Glutamatergic neuron (in vitro differentiated cells): Measurements from ENCODE around the gene LHFPL2. TPM values are rescaled to one million over a fixed set of nuclear protein-coding genes. Genes with fewer than 3 reads are reported as not detected.

ENCODE experiments used
- DNase-seq: peaks from one replicate; pipeline ENCODE4 v3.0.0; 2022
- H3K27ac Mint-ChIP-seq: one replicate; pipeline ENCODE4 v1.8.0; 2020; ENCODE audit warnings: mild to moderate bottlenecking, mixed read lengths, inconsistent platforms; ENCODE audit not compliant: unreplicated experiment
- H3K27me3 Mint-ChIP-seq: one replicate; pipeline ENCODE4 v1.8.0; 2020; ENCODE audit warnings: mild to moderate bottlenecking, moderate library complexity, mixed read lengths, inconsistent platforms; ENCODE audit not compliant: unreplicated experiment
- H3K36me3 Mint-ChIP-seq: one replicate; pipeline ENCODE4 v1.8.0; 2020; ENCODE audit warnings: mild to moderate bottlenecking, mixed read lengths, inconsistent platforms; ENCODE audit not compliant: unreplicated experiment
- H3K4me1 Mint-ChIP-seq: one replicate; pipeline ENCODE4 v1.8.0; 2020; ENCODE audit warnings: mild to moderate bottlenecking, low read depth, mixed read lengths, inconsistent platforms; ENCODE audit not compliant: unreplicated experiment
- H3K4me3 Mint-ChIP-seq: one replicate; pipeline ENCODE4 v1.8.0; 2020; ENCODE audit warnings: mild to moderate bottlenecking, mixed read lengths, inconsistent platforms; ENCODE audit not compliant: unreplicated experiment
- H3K9me3 Mint-ChIP-seq: one replicate; pipeline ENCODE4 v1.8.0; 2020; ENCODE audit warnings: mild to moderate bottlenecking, moderate library complexity, mixed read lengths, inconsistent platforms; ENCODE audit not compliant: unreplicated experiment
- total RNA-seq: library from RNA; stranded (reverse); fragmentation: NEBNext Ultra II Directional; extraction: Animal tissue kit (Norgen Biotek cat#: 25700); gene quantifications from one replicate; pipeline ENCODE4 v1.2.1, GENCODE V29; 2021; ENCODE audit not compliant: unreplicated experiment
- TF ChIP-seq, protein P1 (sequence below): fragments of 200-600 bp; sonication (generic); IDR thresholded peaks from one replicate; pipeline ENCODE4 v1.5.0; 2021; ENCODE audit not compliant: partially characterized antibody, unreplicated experiment

The LHFPL2 gene
- total RNA-seq, 1 donor from 2014 or later = 2.5 TPM

GRCh38 chr5:78595458-78595921 is 53.1 kb downstream of the LHFPL2 start:
- no peak for DNase-seq
- H3K36me3 Mint-ChIP-seq = no peaks in the 10 kb centered on the region
- H3K27me3 Mint-ChIP-seq = peaks cover 6% of the 10 kb centered on the region
- H3K4me3 Mint-ChIP-seq = no peak overlapping the region
- H3K9me3 Mint-ChIP-seq = peaks cover 3% of the 10 kb centered on the region
- H3K27ac Mint-ChIP-seq = no peak overlapping the region
- H3K4me1 Mint-ChIP-seq = peaks cover 8% of the 10 kb centered on the region
- TF ChIP-seq, protein P1, sequence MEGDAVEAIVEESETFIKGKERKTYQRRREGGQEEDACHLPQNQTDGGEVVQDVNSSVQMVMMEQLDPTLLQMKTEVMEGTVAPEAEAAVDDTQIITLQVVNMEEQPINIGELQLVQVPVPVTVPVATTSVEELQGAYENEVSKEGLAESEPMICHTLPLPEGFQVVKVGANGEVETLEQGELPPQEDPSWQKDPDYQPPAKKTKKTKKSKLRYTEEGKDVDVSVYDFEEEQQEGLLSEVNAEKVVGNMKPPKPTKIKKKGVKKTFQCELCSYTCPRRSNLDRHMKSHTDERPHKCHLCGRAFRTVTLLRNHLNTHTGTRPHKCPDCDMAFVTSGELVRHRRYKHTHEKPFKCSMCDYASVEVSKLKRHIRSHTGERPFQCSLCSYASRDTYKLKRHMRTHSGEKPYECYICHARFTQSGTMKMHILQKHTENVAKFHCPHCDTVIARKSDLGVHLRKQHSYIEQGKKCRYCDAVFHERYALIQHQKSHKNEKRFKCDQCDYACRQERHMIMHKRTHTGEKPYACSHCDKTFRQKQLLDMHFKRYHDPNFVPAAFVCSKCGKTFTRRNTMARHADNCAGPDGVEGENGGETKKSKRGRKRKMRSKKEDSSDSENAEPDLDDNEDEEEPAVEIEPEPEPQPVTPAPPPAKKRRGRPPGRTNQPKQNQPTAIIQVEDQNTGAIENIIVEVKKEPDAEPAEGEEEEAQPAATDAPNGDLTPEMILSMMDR = no peak

GRCh38 chr5:78594610-78595457 is 53.7 kb downstream of the LHFPL2 start:
- H3K4me1 Mint-ChIP-seq = peaks cover 8% of the 10 kb centered on the region
- H3K27me3 Mint-ChIP-seq = peaks cover 6% of the 10 kb centered on the region

DNA sequence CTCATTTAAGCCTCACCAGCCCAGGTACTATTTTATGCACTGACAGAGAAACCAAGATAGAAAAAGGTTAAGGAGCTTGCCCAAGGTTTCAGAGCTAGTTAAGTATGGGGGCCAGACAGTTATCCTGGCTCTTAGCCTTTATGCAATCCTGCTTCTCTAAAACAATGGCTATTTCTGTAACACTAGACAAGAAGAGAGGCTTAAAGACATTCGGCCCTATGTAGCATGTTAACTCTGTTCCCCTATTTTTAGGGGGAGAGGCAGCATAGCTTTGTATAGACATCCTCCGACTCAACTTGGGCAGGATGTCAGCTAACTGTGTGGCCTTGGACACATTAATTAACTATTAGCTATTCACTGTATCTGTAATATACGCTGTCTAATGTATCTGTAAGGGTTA is 54.6 kb downstream of the LHFPL2 start:
- peaks cover 8% of the 10 kb centered on the region for H3K4me1 Mint-ChIP-seq
- H3K27me3 Mint-ChIP-seq = peaks cover 6% of the 10 kb centered on the region
- no peaks in the 10 kb centered on the region for H3K36me3 Mint-ChIP-seq
- no peak for DNase-seq
- peaks cover 1% of the 10 kb centered on the region for H3K9me3 Mint-ChIP-seq
- H3K27ac Mint-ChIP-seq = no peak overlapping the region
- H3K4me3 Mint-ChIP-seq = no peak overlapping the region
- TF ChIP-seq, protein P1 = no peak

More at GRCh38 chr5:78594610-78595457, 53.7 kb downstream of the LHFPL2 start:
- peaks cover 3% of the 10 kb centered on the region for H3K9me3 Mint-ChIP-seq
- no peak overlapping the region for H3K4me3 Mint-ChIP-seq
- no peak for DNase-seq
- H3K27ac Mint-ChIP-seq = no peak overlapping the region
- H3K36me3 Mint-ChIP-seq = no peaks in the 10 kb centered on the region
- TF ChIP-seq, protein P1 = no peak

DNA sequence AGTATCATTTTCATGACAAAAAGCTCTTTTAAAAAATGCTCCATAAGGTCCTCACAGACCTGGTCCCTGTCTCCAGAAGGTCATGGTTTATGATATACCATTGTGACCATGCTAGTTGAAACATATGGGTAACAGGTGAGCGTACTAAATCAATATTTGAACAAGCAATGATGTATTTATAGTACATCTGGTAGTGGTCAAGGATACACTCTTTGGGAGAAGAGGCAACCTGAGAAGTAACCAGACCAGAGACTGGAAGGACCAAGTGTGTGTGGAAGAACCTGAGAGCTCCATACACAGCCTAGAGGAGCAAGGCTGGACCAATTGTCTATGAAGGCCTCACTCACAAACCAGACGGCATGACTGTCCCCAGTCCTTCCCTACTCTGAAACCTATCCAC is 55.1 kb downstream of the LHFPL2 start:
- Mint-ChIP-seq H3K27ac (no peak overlapping the region), H3K27me3 (peaks cover 6% of the 10 kb centered on the region), H3K9me3 (peaks cover 1% of the 10 kb centered on the region), H3K36me3 (no peaks in the 10 kb centered on the region), H3K4me3 (no peak overlapping the region), H3K4me1 (peaks cover 8% of the 10 kb centered on the region)
- TF ChIP-seq, protein P1 = no peak
- DNase-seq = no peak

DNA sequence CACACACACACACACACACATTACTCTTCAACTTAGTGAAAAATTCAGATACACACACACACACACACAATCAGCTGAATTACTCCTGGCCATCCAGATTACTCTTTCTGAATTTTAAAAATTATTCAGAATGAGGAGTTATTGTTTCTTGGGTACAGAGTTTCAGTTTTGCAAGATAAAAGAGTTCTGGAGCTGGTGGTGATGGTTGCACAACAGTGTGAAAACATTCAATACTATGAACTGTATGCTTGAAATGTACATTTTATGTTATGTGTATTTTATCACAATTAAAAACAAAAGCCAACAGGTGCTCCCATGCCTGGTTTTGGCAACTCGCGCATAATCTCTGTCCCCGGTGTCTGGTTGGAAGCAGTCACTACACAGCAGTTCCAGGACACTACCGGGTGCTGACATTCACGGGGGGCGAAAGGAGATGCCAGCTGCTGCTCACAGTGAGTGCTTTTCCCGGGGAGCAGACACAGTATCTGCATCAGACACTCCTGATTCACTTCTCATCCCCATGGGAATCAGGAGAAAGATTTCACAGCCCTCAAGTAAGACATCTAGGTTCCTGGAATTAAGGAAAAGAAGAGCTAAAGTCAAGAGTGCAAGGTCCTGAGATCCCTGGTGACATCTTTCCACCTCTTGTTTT is 55.7 kb downstream of the LHFPL2 start:
- peaks cover 6% of the 10 kb centered on the region for H3K27me3 Mint-ChIP-seq
- no peaks in the 10 kb centered on the region for H3K36me3 Mint-ChIP-seq
- peaks cover 8% of the 10 kb centered on the region for H3K4me1 Mint-ChIP-seq
- TF ChIP-seq, protein P1 = no peak
- no peak overlapping the region for H3K4me3 Mint-ChIP-seq
- H3K9me3 Mint-ChIP-seq = peaks cover 1% of the 10 kb centered on the region
- DNase-seq = no peak
- no peak overlapping the region for H3K27ac Mint-ChIP-seq
